B cell (primary cell): ENCODE data around the gene CTNNBL1. TPM values are rescaled to one million over a fixed set of nuclear protein-coding genes. Genes with fewer than 3 reads are reported as not detected.

Experiments
- ATAC-seq: fragments of 200-7000 bp; cut with Tn5 transposase; one replicate; pipeline ENCODE4 v1.10.0; 2021; ENCODE audit warnings: low read depth, mild to moderate bottlenecking, moderate number of reproducible peaks, moderate library complexity
- CTCF ChIA-PET: fragments of 350-600 bp; sonication (Branson Sonifier 250); formaldehyde crosslinking; loops from one replicate; lab custom pipeline; 2021; ENCODE audit warnings: antibody characterized with exemption, inconsistent platforms; lab: Charles Lee
- POLR2A ChIA-PET: fragments of 350-600 bp; sonication (Branson Sonifier 250); formaldehyde crosslinking; loops from one replicate; lab custom pipeline; 2021; ENCODE audit warnings: antibody characterized with exemption; lab: Charles Lee
- DNase-seq: peaks from one replicate; pipeline ENCODE4 v3.0.0; 2013
- H2AFZ ChIP-seq: 2 replicates; pipeline ENCODE4 v1.6.1; 2012; ENCODE audit warnings: mild to moderate bottlenecking, low read depth, low read length; ENCODE audit not compliant: insufficient read depth, poor library complexity, severe bottlenecking
- H3K27ac ChIP-seq, 2 donors: 1 replicate in 1 of 2; 2 replicates in 1 of 2; pipeline ENCODE4 v1.5.1; 2012 to 2013; ENCODE audit warnings: low read length in 2 of 2, mild to moderate bottlenecking in 2 of 2, moderate library complexity in 1 of 2
- H3K27me3 ChIP-seq, 4 experiments: fragments of 200-600 bp in 1 of 4; sonication (generic) in 1 of 4; replicated peaks in 1 of 4; 1 replicate in 2 of 4; 2 replicates in 2 of 4; pipeline versions ENCODE4 v1.6.1 to v1.7.0; 2013 to 2016; ENCODE audit warnings: low read length in 3 of 4, mild to moderate bottlenecking in 2 of 4, mixed read lengths in 1 of 4, moderate library complexity in 1 of 4; ENCODE audit not compliant: insufficient read depth in 4 of 4, control insufficient read depth in 3 of 4; ENCODE audit errors: control extremely low read depth in 1 of 4
- H3K36me3 ChIP-seq, 2 experiments: replicated peaks in 1 of 2; 1 replicate in 1 of 2; 2 replicates in 1 of 2; pipeline versions ENCODE4 v1.6.1 to v1.7.1; 2013; ENCODE audit warnings: low read length in 1 of 2; ENCODE audit not compliant: insufficient read depth in 2 of 2, control insufficient read depth in 1 of 2; ENCODE audit errors: control extremely low read depth in 1 of 2, extremely low read depth in 1 of 2
- H3K4me1 ChIP-seq, 2 donors: fragments of 200-600 bp in 1 of 2; sonication (generic) in 1 of 2; 1 replicate in 1 of 2; 2 replicates in 1 of 2; pipeline versions ENCODE4 v1.5.1 to v1.6.1; 2013 to 2017; ENCODE audit warnings: low read length in 2 of 2; ENCODE audit not compliant: control insufficient read depth in 2 of 2, insufficient read depth in 2 of 2
- H3K4me2 ChIP-seq: replicated peaks from 2 replicates; pipeline ENCODE3; 2012; ENCODE audit warnings: mild to moderate bottlenecking, low read depth, low read length; ENCODE audit not compliant: poor library complexity, severe bottlenecking
- H3K4me3 ChIP-seq, 5 experiments: fragments of 200-600 bp in 1 of 5; sonication (generic) in 1 of 5; 1 replicate in 3 of 5; 2 replicates in 2 of 5; pipeline versions ENCODE4 v1.5.1 to v1.7.0; 2011 to 2016; ENCODE audit warnings: low read length in 4 of 5, mild to moderate bottlenecking in 4 of 5, low read depth in 2 of 5, control low read depth in 1 of 5, moderate library complexity in 1 of 5; ENCODE audit not compliant: insufficient read depth in 1 of 5; ENCODE audit errors: control extremely low read depth in 1 of 5, extremely low read depth in 1 of 5
- H3K79me2 ChIP-seq: fragments of 200-600 bp; sonication (generic); one replicate; pipeline ENCODE4 v1.6.0; 2016; ENCODE audit warnings: low read length; ENCODE audit not compliant: control insufficient read depth, insufficient read depth
- H3K9ac ChIP-seq: fragments of 200-600 bp; sonication (generic); 2 replicates; pipeline ENCODE4 v1.6.1; 2017; ENCODE audit warnings: mild to moderate bottlenecking, low read length, moderate library complexity
- H3K9me3 ChIP-seq, 3 donors: one replicate each; pipeline versions ENCODE4 v1.6.1 to v1.7.1; 2013; ENCODE audit warnings: low read length in 2 of 3; ENCODE audit not compliant: control insufficient read depth in 2 of 3, insufficient read depth in 1 of 3; ENCODE audit errors: control extremely low read depth in 1 of 3
- H4K20me1 ChIP-seq: 2 replicates; pipeline ENCODE4 v1.6.0; 2012; ENCODE audit warnings: mild to moderate bottlenecking, low read length; ENCODE audit not compliant: insufficient read depth, control insufficient read depth, poor library complexity, severe bottlenecking
- H3K27ac Mint-ChIP-seq: one replicate; pipeline ENCODE4 v1.8.0; 2021; ENCODE audit warnings: mixed read lengths
- H3K27me3 Mint-ChIP-seq: one replicate; pipeline ENCODE4 v1.8.0; 2021; ENCODE audit warnings: mixed read lengths
- H3K4me1 Mint-ChIP-seq: one replicate; pipeline ENCODE4 v1.8.0; 2021; ENCODE audit warnings: mixed read lengths
- H3K4me3 Mint-ChIP-seq: one replicate; pipeline ENCODE4 v1.8.0; 2021; ENCODE audit warnings: mixed read lengths
- H3K9me3 Mint-ChIP-seq: one replicate; pipeline ENCODE4 v1.8.0; 2022; ENCODE audit warnings: mixed read lengths; ENCODE audit not compliant: insufficient read depth
- EZH2 ChIP-seq: IDR thresholded peaks from 2 replicates; pipeline ENCODE4 v1.6.1; 2012; ENCODE audit warnings: borderline replicate concordance, low read depth, mild to moderate bottlenecking, moderate library complexity, low read length; ENCODE audit not compliant: insufficient read depth, poor library complexity, severe bottlenecking
- WGBS: methylation state at CpG from one replicate; pipeline ENCODE4 v1.1.5; 2013; ENCODE audit warnings: missing lambda C conversion rate; ENCODE audit not compliant: insufficient coverage; 5-methylcytosine and 5-hydroxymethylcytosine counted together
- intact Hi-C: fragments of 100-400 bp; cut with micrococcal nuclease; formaldehyde crosslinking; loops from one replicate; pipeline ENCODE4 v1.10.0; 2022
- polyA plus RNA-seq: library from polyadenylated mRNA; depleted of rRNA; stranded (reverse); fragments of >200 nt; gene quantifications from 2 replicates; pipeline ENCODE4 v1.2.3, GENCODE V29; 2012
- total RNA-seq, 2 donors: library from RNA; stranded (reverse); fragments of 120-200 nt in 1 of 2; gene quantifications; 1 replicate in 1 of 2; 2 replicates in 1 of 2; pipeline versions ENCODE4 v1.2.3 to v1.2.4, GENCODE V29; 2013 to 2022
- TF ChIP-seq, protein P1 (sequence below): fragments of 200-600 bp; IDR thresholded peaks from one replicate; pipeline ENCODE4 v1.8.0; 2022; ENCODE audit warnings: antibody characterized with exemption, mild to moderate bottlenecking

CTNNBL1 gene
- total and polyA plus RNA-seq, 2 donors (not counting 1 experiment from before 2014, with no cell fraction given), result 25.3 to 64.7 TPM

GRCh38 chr20:37737826-37738420, 44.1 kb downstream of the CTNNBL1 start:
- Histone ChIP-seq H3K27ac (peak overlapping the region in 1 of 2 donors; percentile 24), H3K9ac (no peak overlapping the region), H3K27me3 (no peaks in the 10 kb centered on the region), H4K20me1 (peaks cover 19% of the 10 kb centered on the region), H3K36me3 (peaks cover 0 to 72% of the 10 kb centered on the region in 2 experiments), H2AFZ (no peak overlapping the region), H3K9me3 (peaks cover 0 to 3% (median 0%) of the 10 kb centered on the region in 3 donors), H3K4me3 (no peak overlapping the region), H3K4me1 (peaks cover 0 to 3% of the 10 kb centered on the region in 2 donors), H3K79me2 (peaks cover 18% of the 10 kb centered on the region), H3K4me2 (no peak overlapping the region)
- intact Hi-C loops, result loop anchor here (1.0 kb wide), 1 partner anchor 27 kb away; no protein-coding TSS in a partner anchor
- H3K4me3 Mint-ChIP-seq, result no peak overlapping the region
- peaks cover 11% of the 10 kb centered on the region for H3K4me1 Mint-ChIP-seq
- no peaks in the 10 kb centered on the region for H3K9me3 Mint-ChIP-seq
- H3K27ac Mint-ChIP-seq, result no peak overlapping the region
- TF ChIP-seq EZH2, result no peak
- TF ChIP-seq, protein P1, sequence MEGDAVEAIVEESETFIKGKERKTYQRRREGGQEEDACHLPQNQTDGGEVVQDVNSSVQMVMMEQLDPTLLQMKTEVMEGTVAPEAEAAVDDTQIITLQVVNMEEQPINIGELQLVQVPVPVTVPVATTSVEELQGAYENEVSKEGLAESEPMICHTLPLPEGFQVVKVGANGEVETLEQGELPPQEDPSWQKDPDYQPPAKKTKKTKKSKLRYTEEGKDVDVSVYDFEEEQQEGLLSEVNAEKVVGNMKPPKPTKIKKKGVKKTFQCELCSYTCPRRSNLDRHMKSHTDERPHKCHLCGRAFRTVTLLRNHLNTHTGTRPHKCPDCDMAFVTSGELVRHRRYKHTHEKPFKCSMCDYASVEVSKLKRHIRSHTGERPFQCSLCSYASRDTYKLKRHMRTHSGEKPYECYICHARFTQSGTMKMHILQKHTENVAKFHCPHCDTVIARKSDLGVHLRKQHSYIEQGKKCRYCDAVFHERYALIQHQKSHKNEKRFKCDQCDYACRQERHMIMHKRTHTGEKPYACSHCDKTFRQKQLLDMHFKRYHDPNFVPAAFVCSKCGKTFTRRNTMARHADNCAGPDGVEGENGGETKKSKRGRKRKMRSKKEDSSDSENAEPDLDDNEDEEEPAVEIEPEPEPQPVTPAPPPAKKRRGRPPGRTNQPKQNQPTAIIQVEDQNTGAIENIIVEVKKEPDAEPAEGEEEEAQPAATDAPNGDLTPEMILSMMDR, result no peak
- ChIA-PET CTCF (no interaction called here), POLR2A (no interaction called here)
- ATAC-seq (no peak), DNase-seq (peak; percentile 21)
- H3K27me3 Mint-ChIP-seq, result no peaks in the 10 kb centered on the region
- 100% methylated on average over 2 of the region's 5 CpGs for WGBS

DNA sequence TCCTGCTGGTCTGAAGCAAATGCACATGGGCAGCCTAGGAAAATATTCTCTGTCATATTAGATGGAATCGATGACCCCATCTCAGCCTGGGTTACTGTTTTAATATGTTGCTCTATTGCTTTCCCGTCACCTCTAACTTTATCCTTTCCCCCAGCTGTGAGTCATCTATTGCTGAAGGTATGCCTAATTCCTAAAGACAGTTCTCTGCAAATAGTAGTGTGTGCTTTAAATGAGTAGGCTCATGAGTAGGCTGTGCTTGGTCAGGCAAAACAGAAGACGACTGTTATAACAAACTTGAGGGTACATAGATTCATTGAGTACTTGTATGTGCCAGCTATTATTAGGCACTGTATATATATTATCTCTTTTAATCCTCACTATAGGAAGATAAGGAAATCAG, 47.2 kb downstream of the CTNNBL1 start:
- H3K9me3 ChIP-seq, result peaks cover 0 to 3% (median 0%) of the 10 kb centered on the region in 3 donors
- DNase-seq (no peak), ATAC-seq (no peak)
- no peak overlapping the region for H3K4me3 ChIP-seq
- Mint-ChIP-seq H3K27me3 (no peaks in the 10 kb centered on the region), H3K4me1 (peaks cover 24% of the 10 kb centered on the region), H3K4me3 (no peak overlapping the region), H3K9me3 (no peaks in the 10 kb centered on the region), H3K27ac (no peak overlapping the region)
- H4K20me1 ChIP-seq, result peaks cover 5% of the 10 kb centered on the region
- intact Hi-C loops, result loop anchor here (10.0 kb wide), 1 partner anchor 166 kb away; no protein-coding TSS in a partner anchor
- peaks cover 0 to 3% of the 10 kb centered on the region in 2 donors for H3K4me1 ChIP-seq
- no peak overlapping the region for H3K4me2 ChIP-seq
- peaks cover 0 to 40% of the 10 kb centered on the region in 2 experiments for H3K36me3 ChIP-seq
- WGBS, result no CpG with 5 or more reads among the region's 3 CpGs
- peaks cover 14% of the 10 kb centered on the region for H3K79me2 ChIP-seq
- ChIA-PET POLR2A (no interaction called here), CTCF (no interaction called here)
- no peak for TF ChIP-seq EZH2
- TF ChIP-seq, protein P1, result no peak
- H3K27me3 ChIP-seq, result no peaks in the 10 kb centered on the region
- H2AFZ ChIP-seq, result no peak overlapping the region
- H3K9ac ChIP-seq, result no peak overlapping the region
- no peak overlapping the region for H3K27ac ChIP-seq
